ENCODE measurements around the gene CRTC2. TPM values are rescaled to one million over a fixed set of nuclear protein-coding genes. Genes with fewer than 3 reads are reported as not detected.

The CRTC2 gene
- total and polyA plus RNA-seq, 9 of the 15 experiments (the other 6 are each of a cell fraction or from before 2014, with no cell fraction given), result 2.7 to 26.4 (median 10.2) TPM

GRCh38 chr1:153945795-153946621 is 12.4 kb downstream of the CRTC2 start (continued):
- TF ChIP-seq E2F6 (IDR thresholded peaks at IDR 0.05; ENCODE audit: borderline replicate concordance in 1 of 2, extremely low read depth in 1 of 2, insufficient read depth in 1 of 2, insufficient read length in 1 of 2, low read depth in 1 of 2, low read length in 1 of 2, poor library complexity in 1 of 2, severe bottlenecking in 1 of 2) (peak; percentile 19 to 21), YY1 (IDR thresholded peaks at IDR 0.05; ENCODE audit: borderline replicate concordance in 1 of 3, control insufficient read depth in 1 of 3, extremely low read depth in 1 of 3, insufficient read depth in 3 of 3, insufficient read length in 1 of 3, insufficient replicate concordance in 2 of 3, low read depth in 1 of 3, low read length in 2 of 3) (peak in 1 of 3 experiments; percentile 13), ARID1B (IDR thresholded peaks at IDR 0.05) (no peak), ZNF696 (CRISPR knock-in tag; conservative IDR thresholded peaks at IDR 0.05) (no peak), NR4A1 (CRISPR knock-in tag; IDR thresholded peaks at IDR 0.05) (peak; percentile 56; the same call in 1 of the 2 replicates), NR4A1 (tag; IDR thresholded peaks at IDR 0.05) (no peak), FOXP1 (CRISPR knock-in tag; IDR thresholded peaks at IDR 0.05) (no peak; the same call in 1 of the 2 replicates), TRIM28 (IDR thresholded peaks at IDR 0.05) (no peak), MYC (IDR thresholded peaks at IDR 0.05; ENCODE audit: low read depth, low read length) (peak; percentile 64), MYC (CRISPR knock-in tag; IDR thresholded peaks at IDR 0.05; ENCODE audit: borderline replicate concordance, low read depth) (no peak; the same call in 1 of the 2 replicates), SIN3A (IDR thresholded peaks at IDR 0.05; ENCODE audit: borderline replicate concordance in 2 of 2, control insufficient read depth in 1 of 2, low read depth in 2 of 2, low read length in 2 of 2) (peak in 1 of 2 experiments; percentile 74; a peak in 2 of 4 replicates), RBM17 (IDR thresholded peaks at IDR 0.05; ENCODE audit: borderline replicate concordance, low read depth, low read length) (no peak), MITF (IDR thresholded peaks at IDR 0.05) (peak; percentile 70), IRF2 (CRISPR knock-in tag; IDR thresholded peaks at IDR 0.05) (no peak), RUNX1 (IDR thresholded peaks at IDR 0.05; ENCODE audit: low read depth) (0 out of 2 replicates have a peak, but pooled peaks have one; percentile 6), ZNF589 (CRISPR knock-in tag; IDR thresholded peaks at IDR 0.05; ENCODE audit: low read depth) (peak; percentile 67; the same call in 1 of the 2 replicates), HNRNPL (IDR thresholded peaks at IDR 0.05; ENCODE audit: low read depth, low read length) (peak; percentile 69), ZBTB2 (IDR thresholded peaks at IDR 0.05) (0 out of 2 replicates have a peak, but pooled peaks have one; percentile 7), GABPA (tag; conservative IDR thresholded peaks at IDR 0.05; ENCODE audit: low read depth) (peak; percentile 89), ZNF561 (CRISPR knock-in tag; conservative IDR thresholded peaks at IDR 0.05) (no peak), ADNP (tag; IDR thresholded peaks at IDR 0.05) (no peak)

Measured in K562 (cell line).